Measurements from ENCODE around the gene ART3.

ART3 gene

GRCh38 chr4:76074468-76074867, at the start of gene ART3:
Gene ART3, plus strand, starts transcription at chr4:76074709. Its CDS starts 1,181 bp downstream, at chr4:76075890.
- TF ChIP-seq CTCF (IDR thresholded peaks at IDR 0.05), result no peak

- no peak for TF ChIP-seq CTCF (IDR thresholded peaks at IDR 0.05)
Measured at GRCh38 chr4:76028350-76028765, 46.2 kb upstream of the ART3 start.

GRCh38 chr4:76029300-76029699, 45.2 kb upstream of the ART3 start:
- no peak for TF ChIP-seq CTCF (IDR thresholded peaks at IDR 0.05)

- TF ChIP-seq CTCF (IDR thresholded peaks at IDR 0.05), result no peak
Measured at GRCh38 chr4:76035141-76035540, 39.4 kb upstream of the ART3 start.

- TF ChIP-seq CTCF (IDR thresholded peaks at IDR 0.05), result no peak
Measured at GRCh38 chr4:76035799-76036380, 38.6 kb upstream of the ART3 start, which contains the start of gene CXCL11. Gene CXCL11, minus strand, starts transcription at chr4:76036070. Its CDS starts 83 bp downstream, at chr4:76035987.

- TF ChIP-seq CTCF (IDR thresholded peaks at IDR 0.05), result no peak
Measured at GRCh38 chr4:76036855-76037254, 37.7 kb upstream of the ART3 start.

GRCh38 chr4:76053730-76054129, 20.8 kb upstream of the ART3 start:
- no peak for TF ChIP-seq CTCF (IDR thresholded peaks at IDR 0.05)

GRCh38 chr4:76055016-76055415, 19.5 kb upstream of the ART3 start:
- no peak for TF ChIP-seq CTCF (IDR thresholded peaks at IDR 0.05)

All from LNCAP (cell line).